ENCODE results near the gene ERICH2.

ERICH2 gene

DNA sequence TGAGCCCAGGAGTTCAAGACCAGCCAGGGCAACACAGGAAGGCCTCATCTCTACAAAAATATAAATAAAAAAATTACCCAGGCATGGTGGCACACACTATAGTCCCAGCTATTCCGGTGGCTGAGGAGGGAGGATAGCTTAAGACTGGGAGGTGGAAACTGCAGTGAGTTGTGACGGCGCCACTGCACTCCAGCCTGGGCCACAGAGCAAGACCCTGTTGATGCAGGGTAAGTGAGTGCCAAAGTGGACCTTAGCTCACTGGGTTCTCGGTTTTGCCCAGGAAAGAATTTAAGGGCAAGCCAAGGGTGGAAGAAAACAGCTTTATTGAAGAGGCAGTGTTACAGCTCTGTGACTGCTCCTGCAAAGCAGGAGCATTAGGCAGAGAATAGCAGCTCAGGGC, 6.9 kb upstream of the ERICH2 start:
- no peak for DNase-seq

GRCh38 chr2:170764880-170765261, 5.3 kb upstream of the ERICH2 start:
- no peak for DNase-seq

DNA sequence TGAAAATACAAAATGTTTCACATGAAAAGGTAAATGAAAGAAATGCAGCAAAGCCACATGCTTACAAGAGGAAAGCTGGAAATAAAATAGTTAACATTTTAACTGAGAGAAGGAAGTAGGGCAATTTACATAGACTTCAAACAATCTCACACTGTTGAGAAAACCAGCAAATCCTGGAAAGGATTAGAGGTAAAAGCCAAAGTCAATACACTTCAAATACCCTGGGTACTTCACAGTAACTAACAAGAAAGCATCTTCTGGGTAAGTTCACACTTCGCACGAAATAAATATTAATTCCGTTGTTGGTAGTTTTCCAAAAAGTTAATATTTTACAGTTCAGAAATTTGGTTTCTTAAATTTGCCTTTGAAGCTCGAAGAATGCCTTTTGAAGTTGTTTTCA, 3.5 kb upstream of the ERICH2 start:
- no peak for DNase-seq

- DNase-seq = peak; percentile 78
These were observed 635 bp downstream of the ERICH2 start for GRCh38 chr2:170770606-170771420.

DNA sequence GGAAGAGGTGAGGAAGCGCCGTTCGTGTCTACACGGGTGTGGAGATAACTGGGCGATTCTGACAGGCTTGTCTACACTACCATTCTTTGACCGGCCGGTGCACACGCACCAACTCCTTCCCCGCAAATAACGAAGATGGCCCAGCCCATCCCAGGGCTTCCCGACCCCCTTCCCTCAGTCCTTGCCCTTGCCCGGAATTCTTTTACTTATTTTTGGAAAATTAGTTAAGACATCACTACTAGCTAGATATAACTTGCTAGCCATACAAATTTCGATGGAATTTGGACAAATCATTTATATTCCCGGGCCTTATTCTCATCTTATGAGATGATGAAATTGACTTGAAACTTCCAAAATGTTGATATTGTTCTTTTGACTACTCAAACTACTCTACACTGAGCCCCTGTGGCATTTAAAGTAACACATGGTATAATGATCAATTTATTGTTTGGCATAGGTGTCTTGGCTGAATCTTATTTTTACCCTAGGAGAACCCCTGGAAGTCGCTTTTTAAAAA, 1.3 kb downstream of the ERICH2 start:
- DNase-seq = peak; percentile 10

- DNase-seq = no peak
These were observed 2.1 kb downstream of the ERICH2 start for GRCh38 chr2:170772295-170772694.

DNA sequence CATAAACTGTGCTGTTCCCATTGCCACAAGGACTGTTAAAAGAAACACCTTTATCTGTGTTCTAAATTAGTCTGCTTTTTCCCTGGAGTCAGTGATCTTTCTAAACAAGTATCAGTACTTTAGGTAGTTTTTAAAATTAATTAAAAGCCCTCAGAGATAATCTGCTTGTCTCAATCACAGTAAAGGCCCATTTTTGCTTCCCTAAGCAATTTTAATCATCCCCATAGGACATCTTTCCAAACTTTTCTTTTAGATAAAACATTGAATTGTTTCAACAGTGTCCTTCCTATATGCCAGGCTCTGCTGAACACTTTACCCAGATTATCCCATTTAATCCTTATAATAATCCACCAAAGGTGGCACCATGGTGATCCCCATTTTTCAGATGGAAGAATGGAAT, 3.9 kb downstream of the ERICH2 start:
- no peak for DNase-seq

DNA sequence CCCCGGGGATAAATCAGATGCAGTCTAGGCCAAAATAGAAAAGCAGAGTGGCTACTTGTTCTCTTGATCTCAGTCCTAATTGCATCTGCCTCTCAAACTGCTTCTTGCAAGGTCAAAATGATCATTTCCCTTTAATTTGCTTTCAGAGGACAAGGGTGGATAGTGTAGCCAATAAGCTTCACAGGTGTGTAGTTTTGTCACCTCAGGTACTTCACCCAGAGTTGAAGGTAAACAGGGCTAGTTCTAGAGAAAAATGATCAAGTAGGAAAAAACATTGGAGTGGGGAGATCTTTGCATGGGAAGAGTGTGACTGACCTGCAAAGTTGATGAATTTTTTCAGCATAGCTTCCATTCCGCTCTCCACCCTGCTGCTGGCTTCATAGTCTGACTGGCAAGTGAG, 8.7 kb downstream of the ERICH2 start:
- DNase-seq = no peak

GRCh38 chr2:170779304-170779703, 9.1 kb downstream of the ERICH2 start:
- DNase-seq = no peak

DNA sequence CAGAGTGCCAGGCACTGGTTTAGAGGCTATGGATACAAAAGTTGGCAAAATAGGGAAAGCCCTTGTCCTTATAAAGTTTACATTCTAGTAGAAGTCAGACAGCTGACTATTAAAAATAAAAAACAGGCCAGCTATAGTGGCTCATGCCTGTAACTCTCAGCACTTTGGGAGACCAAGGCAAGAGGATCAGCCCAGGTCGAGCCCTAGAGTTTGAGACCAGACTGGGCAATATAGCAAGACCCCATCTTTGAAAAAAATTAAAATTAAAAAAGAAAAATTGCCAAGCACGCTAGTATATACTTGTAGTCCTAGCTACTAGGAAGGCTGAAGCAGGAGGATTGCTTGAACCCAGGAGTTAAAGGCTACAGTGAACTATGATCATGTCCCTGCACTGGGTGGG, 12.5 kb downstream of the ERICH2 start:
- no peak for DNase-seq

- DNase-seq = no peak
These were observed 13.4 kb downstream of the ERICH2 start for GRCh38 chr2:170783549-170783948.

DNA sequence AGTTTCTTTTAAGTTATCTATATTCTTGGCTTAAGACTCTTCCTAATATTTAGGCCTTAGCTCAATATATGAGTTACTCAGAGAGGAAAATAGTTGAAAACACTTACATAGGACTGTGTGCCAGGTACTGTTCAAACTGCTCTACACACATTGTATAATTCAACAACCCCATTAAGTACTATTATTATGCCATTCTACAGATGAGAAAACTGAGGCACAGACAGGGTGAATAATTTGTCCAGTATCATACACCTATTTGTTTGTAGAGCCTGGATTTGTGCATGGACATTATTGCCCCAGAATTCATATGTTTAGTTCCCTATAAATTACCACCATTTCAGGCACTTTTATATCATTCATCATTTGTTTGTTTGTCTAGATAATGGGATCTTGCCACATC, 28.8 kb downstream of the ERICH2 start:
- no peak for DNase-seq

GRCh38 chr2:170806548-170806947, 36.4 kb downstream of the ERICH2 start:
- DNase-seq = no peak

DNA sequence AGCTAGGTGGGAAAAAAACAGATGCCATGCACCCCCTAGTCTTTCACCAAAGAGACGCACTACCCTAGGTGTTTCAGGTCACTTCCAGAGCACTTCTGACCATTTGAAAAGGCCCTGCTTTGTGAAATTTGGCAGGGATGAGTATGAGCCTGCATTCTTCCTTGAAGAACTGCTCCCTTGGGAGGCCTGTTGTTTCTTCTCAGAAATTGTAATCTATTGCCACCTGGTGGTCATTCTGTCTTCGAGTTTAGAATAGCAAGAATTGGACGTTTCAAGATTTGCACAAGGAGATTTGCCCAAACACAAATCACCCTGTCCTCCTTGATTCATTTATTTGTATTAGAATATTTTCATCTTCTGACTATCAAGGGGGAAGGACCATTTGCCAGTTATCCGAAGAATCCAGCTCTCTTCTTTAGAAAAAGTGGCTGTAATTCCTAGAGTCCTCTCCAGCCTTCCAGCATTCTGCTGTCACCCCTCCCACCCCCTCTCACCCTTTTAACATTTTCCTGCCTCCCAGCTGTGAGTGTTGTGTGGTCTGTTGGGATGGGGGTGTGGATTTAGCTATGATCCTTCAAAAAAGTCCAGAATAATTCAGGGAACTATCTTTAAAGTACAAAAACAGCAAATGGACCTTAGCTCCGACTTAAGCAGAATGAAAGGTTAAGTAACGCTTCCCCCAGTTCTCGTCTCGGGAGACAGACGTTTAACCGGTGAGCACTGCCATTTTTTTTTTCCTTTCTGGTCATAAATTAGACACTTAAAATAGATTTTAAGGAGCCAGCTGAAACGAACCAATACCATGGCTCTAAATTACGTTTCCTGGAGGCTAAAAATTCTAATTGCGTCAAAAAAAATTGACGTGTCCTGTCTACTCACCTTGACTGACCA, 42.8 kb downstream of the ERICH2 start:
- DNase-seq = peak; percentile 85

DNA sequence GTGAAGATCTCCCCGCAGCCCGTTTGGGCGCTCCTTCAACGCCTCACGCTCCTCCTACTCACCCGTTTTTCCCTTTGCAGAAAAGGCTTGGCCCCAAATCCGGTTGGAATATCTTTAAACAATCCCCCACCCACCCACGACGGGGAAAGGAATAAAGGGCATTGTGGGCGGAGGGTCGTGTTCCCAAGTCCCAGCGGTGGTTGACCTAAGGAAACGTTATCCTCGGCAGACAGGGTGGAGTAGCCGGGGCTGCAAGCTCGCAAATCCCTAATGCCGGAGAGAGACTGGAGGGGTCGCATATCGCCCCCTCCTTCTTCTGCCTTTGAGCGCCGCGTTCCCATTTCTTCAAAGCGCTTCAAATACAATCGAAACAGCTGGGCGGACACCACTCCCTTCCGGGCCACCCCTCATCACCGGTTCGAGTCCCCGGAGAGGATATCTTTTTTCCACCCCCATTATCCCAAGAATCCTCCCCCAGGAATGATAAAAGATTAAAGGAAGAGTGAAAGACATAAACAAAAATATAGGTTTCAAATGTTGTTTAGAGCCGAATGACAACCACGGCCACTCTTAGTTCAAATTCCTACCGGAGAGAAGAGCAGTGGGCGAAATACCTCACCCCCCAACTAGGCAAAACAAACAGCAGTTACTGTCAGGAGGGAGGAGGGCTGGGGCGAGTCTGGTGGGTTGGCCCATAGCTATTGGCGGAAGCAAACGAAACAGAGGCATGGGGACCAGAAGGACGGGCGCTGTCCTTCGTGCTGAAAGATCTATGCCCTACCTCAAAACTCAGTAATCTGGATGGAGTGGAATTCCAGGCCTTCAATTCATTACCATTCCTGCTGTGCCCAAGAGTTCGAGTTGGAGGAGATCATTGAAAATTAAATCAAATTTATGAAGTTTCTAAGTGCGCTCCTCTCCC, 43.7 kb downstream of the ERICH2 start:
- DNase-seq = peak; percentile 58

GRCh38 chr2:170814533-170815230, 44.5 kb downstream of the ERICH2 start:
- DNase-seq = no peak

DNA sequence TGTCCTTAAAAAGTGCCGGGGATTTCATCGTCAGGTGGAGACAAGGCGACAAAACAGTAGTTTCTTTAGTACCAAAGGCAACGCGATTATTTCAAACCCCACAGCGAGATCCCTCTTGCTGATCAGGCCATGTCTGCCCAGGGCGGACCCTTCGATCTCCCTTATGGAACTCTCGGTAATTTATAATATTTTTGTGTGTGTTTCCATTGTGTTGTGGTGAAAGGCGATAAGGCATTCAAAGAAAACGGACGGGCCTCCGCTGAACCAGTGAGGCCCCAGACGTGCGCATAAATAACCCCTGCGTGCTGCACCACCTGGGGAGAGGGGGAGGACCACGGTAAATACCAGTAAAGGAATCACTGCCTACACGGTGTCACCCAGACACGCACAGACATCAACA, 45.1 kb downstream of the ERICH2 start:
- DNase-seq = no peak

DNA sequence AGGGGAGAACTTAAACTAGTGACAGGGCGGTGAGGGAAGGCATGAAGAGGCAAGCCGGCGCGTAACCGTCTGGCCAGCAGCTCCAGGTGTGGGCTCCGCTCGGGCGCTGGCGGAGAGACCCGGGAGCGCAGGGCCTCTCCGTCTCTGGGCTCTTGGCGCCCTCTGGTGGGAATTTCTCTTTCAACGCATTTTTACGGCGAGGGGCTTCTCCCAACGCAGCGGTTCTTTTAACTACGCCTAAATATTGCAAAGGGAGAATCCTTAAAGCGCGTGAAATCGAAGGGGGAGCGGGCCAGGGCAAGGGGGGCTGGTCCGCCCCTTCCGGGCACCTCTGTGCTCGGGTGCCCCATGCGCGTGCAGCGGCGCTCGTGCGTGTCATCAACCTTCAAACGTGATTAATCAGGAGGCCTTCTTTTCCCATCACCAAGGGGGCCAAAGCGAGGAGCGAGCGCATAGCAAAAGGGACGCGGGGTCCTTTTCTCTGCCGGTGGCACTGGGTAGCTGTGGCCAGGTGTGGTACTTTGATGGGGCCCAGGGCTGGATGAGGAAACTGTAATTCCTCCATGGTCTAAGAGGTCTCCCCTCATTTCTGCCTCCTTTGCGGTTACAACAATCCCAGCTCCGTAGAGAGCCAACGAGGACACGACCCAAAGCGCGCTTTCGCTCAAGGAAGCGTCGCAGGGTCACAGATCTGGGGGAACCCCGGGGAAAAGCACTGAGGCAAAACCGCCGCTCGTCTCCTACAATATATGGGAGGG, 45.7 kb downstream of the ERICH2 start:
- peak; percentile 49 for DNase-seq

- peak; percentile 56 for DNase-seq
These were observed 46.4 kb downstream of the ERICH2 start, which contains the start of gene GAD1 for GRCh38 chr2:170816504-170817092. Gene GAD1 (plus strand): TSS chr2:170816887. CDS start chr2:170818592, 1,705 bp downstream.
